GM18499 (cell line): Measurements from ENCODE around the gene RUNX2.

Experiments
- ATAC-seq: cut with Tn5 transposase; IDR thresholded peaks from one replicate; pipeline ENCODE4 v1.9.1; 2021; ENCODE audit warnings: moderate number of reproducible peaks; ENCODE audit not compliant: insufficient read depth, unreplicated experiment

RUNX2 gene

GRCh38 chr6:45572833-45573232, 244.7 kb downstream of the RUNX2 start:
- ATAC-seq, result no peak

GRCh38 chr6:45574014-45574461, 245.9 kb downstream of the RUNX2 start:
- ATAC-seq, result no peak

DNA sequence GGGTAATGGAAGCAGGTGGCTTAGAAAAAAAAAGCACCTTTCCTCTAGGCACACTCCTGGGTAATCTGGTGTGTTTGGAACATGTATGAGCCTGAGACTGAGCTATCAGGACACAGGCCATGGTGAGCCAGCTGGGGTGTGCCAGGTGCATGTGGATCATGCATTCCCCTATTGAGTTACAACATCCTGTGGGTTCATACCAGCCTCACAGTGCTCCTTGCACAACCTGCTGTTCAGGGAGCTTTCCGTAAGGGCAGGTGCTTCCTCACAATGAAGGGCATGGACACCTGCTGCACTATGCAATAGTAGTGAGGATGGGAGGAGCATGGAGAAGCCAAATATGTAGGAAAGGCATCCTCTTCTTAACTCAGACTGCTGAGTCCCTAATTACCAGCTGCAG, 246.8 kb downstream of the RUNX2 start:
- ATAC-seq, result no peak

GRCh38 chr6:45576648-45577624, 248.8 kb downstream of the RUNX2 start:
- ATAC-seq, result no peak

DNA sequence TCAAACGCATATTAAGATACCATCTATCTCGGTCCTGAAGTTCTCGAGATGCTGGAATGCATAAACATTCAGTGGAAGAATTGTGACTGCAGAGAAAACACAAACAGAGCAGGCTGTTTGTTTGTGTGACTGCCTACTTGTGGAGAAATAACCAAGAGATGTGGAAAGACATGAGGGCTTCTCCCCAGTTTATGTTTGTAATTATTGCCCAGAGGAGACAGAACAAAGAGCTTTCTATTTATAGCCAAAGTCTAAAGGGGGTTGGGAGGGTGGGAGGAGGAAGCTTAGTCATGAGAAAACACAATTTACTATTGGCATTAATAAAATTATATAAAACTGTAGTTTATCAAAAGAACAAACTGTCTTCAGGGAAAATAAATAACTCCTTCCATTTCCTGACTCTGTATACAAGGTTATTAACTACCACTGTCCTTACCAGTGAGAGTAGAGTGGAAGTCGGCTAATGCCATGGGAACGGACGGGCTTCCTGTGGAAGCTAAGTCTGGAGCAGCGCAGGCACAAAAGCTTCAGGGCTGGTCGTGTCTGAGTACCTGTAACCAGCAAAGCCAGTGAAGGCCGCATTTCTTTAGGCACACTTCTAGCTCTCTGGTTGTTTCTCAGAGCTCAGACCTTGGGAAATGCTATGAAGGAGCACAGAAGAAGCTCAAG, 249.8 kb downstream of the RUNX2 start:
- no peak for ATAC-seq

DNA sequence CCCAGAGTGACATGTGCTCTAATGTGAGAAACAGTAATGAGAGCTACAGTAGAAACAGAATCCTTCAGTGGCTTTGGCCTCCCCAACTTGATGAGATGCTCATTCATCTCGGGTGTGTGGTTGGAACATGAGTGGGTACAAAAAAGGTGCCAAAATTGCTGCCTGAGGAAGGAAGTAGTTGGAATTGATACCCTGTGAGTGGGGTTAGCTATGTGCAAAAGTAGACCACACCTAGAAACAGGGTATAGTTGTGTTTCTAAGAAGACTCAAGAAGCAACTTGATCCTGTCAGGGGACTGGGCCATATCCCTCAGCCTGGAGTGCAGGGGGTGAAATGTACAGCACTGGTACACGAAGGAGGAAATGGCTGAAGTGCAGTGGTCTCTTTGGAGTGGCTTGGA, 256.0 kb downstream of the RUNX2 start:
- no peak for ATAC-seq

GRCh38 chr6:45586216-45587171, 258.4 kb downstream of the RUNX2 start:
- ATAC-seq, result no peak

DNA sequence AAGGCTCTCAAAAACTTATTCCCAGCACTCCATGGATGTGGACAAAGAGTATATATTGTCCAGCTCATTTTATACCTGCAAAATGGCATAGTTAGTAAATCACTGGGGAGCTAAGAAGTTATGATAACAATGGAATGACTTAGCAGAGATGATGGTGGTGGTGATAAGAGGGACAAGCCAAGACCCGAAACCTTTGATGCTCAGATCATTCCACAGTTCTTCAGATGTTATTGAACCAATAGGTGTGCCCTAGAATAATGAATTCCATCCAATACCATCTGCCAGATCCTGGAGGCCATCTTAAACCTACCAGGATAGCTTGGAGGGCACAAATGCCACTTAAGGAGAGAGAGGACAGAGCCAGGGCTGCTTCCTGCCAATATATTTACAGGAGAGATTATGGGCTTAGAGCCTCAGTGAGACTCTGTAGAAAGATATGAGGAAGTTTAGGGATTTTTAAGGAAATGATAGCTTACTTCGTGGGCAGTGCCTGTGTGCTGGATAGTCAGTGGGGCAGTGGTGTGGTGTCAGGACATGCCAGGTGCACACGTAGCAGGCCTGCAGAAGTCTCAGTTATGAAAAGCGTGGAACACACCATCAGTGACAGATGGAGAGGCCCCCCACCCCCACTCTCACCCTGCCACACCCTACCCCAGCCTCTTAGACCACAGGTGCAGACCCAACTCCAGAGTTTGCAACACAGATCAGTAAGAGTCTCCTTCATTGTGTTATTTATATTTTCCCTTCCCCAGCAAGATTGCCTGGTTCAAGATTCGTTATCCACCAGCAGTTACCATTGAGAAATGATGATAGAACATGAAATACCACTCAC, 259.3 kb downstream of the RUNX2 start:
- no peak for ATAC-seq

DNA sequence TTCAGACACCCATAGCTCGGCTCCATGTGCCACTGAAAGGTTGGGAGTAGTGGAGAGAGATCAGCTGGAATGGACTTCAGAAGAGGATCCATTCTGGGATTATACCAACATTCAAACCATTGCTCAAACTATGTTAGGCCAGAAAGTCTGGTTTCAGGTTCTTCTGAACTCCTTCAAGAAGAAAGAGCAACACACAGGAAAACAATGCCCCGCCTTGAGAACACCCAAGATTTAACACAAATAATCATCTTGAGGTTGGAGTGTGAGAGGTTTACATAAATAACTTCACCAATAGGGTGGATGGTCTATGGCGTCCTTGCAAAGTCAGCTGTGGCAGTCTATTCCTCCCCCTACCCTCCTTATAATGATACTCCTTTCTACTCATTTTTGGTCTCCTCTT, 261.2 kb downstream of the RUNX2 start:
- no peak for ATAC-seq

GRCh38 chr6:45590226-45590625, 262.1 kb downstream of the RUNX2 start:
- ATAC-seq, result no peak

- no peak for ATAC-seq
These were observed 262.6 kb downstream of the RUNX2 start for GRCh38 chr6:45590696-45591184.

DNA sequence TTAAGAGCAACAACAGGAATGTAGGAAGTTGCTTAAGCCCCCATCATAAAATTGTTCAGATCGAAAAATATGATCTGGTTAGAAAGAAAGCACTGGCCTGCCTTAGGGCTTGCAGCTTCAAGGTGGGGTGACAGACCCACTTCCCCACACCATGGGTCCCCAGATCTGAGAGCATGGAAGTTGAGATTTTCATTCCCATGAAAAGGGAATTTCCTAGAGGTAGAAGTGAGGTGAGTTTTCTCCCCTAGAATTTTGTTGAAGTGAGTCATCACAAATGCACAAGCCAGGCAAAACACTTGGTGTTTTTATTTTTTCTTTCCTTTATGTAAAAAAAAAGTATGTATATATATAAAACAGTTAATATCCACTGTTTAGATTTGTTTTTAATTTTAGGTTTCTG, 263.2 kb downstream of the RUNX2 start:
- no peak for ATAC-seq

DNA sequence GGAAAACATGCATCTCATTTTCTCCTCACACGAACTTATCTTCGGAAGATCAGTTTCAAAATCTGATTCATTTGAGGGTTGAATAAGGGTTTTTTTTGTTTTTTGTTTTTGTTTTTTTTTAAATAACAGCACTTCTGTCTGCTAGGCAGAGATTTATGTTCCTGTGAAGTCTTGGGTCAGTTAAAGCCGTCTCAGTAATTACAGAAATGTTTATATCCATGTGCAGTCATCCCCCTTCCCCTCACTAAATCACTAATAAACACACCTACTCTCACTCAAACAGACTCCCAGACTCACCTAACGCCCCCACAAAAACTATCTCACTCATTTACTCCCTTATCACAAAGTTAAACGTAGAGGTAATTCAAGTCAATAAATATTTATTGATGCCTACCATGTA, 263.8 kb downstream of the RUNX2 start:
- ATAC-seq, result no peak

DNA sequence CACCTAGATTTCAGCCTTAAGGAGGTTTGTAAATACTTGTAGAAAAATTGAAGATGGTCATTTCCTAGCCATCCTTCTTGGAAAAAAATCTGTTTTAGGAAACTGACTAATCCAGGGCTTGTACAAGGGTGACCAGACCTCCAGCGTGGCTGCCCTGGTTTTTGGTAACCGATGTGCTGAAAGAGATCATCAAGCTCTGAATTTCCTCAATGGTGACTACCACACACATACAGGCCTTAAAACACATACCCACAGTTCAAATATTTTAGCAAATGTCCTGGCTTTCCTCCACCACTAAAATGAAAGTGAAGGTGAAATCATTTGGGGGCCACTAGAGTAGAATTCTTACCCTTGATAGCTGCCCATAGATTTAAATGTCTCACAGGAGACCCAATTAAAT, 264.9 kb downstream of the RUNX2 start:
- ATAC-seq, result no peak

GRCh38 chr6:45595010-45595851, 267.1 kb downstream of the RUNX2 start:
- ATAC-seq, result no peak

DNA sequence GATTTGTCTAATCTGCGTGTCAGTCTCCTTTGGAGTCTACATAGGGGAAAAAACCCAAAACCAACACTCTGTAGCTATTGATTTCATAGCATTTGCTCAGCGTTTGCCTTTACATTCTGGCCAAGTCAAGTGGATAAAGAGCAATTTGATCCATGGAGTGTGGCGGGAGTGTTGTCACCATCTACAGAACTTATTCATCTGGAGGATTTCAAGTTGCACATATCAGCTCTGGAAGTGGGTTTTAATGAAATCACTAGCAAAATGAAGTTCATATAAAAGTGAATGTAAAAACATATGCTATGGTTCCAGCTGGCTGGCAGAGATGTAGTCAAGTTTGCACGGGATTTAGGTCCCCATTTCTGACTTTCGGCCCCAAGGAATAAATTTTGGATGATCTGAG, 269.3 kb downstream of the RUNX2 start:
- no peak for ATAC-seq

- ATAC-seq, result no peak
These were observed 270.9 kb downstream of the RUNX2 start for GRCh38 chr6:45599053-45599452.

DNA sequence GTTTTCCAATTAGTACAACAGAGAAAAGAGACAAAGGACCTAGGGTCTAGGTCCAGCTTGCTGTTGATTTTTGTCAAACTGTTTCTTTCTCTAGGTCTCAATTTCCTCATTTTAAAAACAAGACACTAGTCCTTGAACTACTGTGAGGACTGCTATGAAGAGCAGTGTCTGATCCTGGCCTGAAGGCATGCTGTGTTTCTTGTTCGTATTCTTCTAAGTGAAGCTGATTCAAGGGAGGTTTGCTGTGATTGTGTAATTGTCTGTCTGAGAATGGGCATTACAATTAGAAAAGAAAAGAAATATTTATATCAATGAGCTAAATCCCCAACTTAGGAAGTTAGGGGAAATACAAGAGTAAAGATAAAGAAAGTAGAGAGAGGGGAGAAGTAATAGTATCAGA, 277.8 kb downstream of the RUNX2 start:
- ATAC-seq, result no peak
